WTC11 (cell line): Measurements from ENCODE around the gene GDI1.

Source experiments
- CBFB ChIP-seq: sonication (generic); formaldehyde crosslinking; IDR thresholded peaks from 2 replicates; pipeline ENCODE4 v1.8.1; 2022; ENCODE audit warnings: mild to moderate bottlenecking, low read depth, missing genetic modification reagents
- ELF4 ChIP-seq: sonication (generic); formaldehyde crosslinking; IDR thresholded peaks from 2 replicates; pipeline ENCODE4 v1.8.1; 2022; ENCODE audit warnings: low read depth, mild to moderate bottlenecking, moderate library complexity, missing genetic modification reagents
- HMGA2 ChIP-seq: fragments of 250-450 bp; sonication (Bioruptor Pico); IDR thresholded peaks from 2 replicates; pipeline ENCODE4 v1.4.0; 2021; ENCODE audit warnings: mild to moderate bottlenecking, moderate library complexity
- NFE2L1 ChIP-seq: sonication (generic); formaldehyde crosslinking; IDR thresholded peaks from 2 replicates; pipeline ENCODE4 v1.8.1; 2023; ENCODE audit warnings: missing genetic modification reagents
- PRRX2 ChIP-seq: fragments of 250-450 bp; sonication (Bioruptor Pico); IDR thresholded peaks from 2 replicates; pipeline ENCODE4 v1.8.0; 2021; ENCODE audit warnings: mild to moderate bottlenecking
- RELA ChIP-seq: sonication (generic); formaldehyde crosslinking; IDR thresholded peaks from 2 replicates; pipeline ENCODE4 v1.8.1; 2022; ENCODE audit warnings: missing genetic modification reagents, mild to moderate bottlenecking, borderline replicate concordance
- ZNF121 ChIP-seq: sonication (generic); formaldehyde crosslinking; IDR thresholded peaks from 2 replicates; pipeline ENCODE4 v1.8.0; 2023; ENCODE audit warnings: missing genetic modification reagents
- TF ChIP-seq, protein P1 (sequence below): fragments of 200-600 bp; IDR thresholded peaks from 2 replicates; pipeline ENCODE4 v1.8.0; 2022; ENCODE audit warnings: antibody characterized with exemption

DNA sequence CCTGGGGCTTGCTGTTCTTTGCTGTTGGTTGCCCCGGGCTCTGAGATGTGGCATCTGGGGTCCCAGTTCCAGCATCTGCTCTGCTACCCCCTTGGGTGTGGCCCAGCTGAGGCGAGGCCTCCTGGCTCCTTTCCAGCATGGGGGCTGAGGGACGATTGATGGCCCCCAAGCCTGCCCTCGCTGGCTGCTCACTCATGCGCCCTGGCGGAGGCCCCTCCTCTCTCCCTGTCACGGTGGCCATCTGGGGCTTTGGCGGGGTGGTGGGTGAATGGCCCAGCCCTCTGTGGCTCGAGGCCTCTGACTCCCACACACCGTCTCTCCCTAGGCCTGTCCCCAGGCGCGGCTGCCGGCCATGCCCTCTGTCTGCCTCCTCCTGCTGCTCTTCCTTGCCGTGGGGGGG lies 22.9 kb downstream of the GDI1 start:
- no peak for TF ChIP-seq PRRX2 (CRISPR knock-in tag)
- no peak for TF ChIP-seq ELF4
- TF ChIP-seq, protein P1, sequence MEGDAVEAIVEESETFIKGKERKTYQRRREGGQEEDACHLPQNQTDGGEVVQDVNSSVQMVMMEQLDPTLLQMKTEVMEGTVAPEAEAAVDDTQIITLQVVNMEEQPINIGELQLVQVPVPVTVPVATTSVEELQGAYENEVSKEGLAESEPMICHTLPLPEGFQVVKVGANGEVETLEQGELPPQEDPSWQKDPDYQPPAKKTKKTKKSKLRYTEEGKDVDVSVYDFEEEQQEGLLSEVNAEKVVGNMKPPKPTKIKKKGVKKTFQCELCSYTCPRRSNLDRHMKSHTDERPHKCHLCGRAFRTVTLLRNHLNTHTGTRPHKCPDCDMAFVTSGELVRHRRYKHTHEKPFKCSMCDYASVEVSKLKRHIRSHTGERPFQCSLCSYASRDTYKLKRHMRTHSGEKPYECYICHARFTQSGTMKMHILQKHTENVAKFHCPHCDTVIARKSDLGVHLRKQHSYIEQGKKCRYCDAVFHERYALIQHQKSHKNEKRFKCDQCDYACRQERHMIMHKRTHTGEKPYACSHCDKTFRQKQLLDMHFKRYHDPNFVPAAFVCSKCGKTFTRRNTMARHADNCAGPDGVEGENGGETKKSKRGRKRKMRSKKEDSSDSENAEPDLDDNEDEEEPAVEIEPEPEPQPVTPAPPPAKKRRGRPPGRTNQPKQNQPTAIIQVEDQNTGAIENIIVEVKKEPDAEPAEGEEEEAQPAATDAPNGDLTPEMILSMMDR, result no peak
- no peak for TF ChIP-seq ZNF121
- TF ChIP-seq CBFB, result no peak
- no peak for TF ChIP-seq RELA (CRISPR knock-in tag)
- no peak for TF ChIP-seq HMGA2 (CRISPR knock-in tag)
- TF ChIP-seq NFE2L1, result no peak
